ENCODE measurements around the gene PIEZO2. TPM values are rescaled to one million over a fixed set of nuclear protein-coding genes. Genes with fewer than 3 reads are reported as not detected.

PIEZO2 gene
- total and polyA plus RNA-seq, 9 donors, result 2.0 to 8.5 (median 3.2) TPM

DNA sequence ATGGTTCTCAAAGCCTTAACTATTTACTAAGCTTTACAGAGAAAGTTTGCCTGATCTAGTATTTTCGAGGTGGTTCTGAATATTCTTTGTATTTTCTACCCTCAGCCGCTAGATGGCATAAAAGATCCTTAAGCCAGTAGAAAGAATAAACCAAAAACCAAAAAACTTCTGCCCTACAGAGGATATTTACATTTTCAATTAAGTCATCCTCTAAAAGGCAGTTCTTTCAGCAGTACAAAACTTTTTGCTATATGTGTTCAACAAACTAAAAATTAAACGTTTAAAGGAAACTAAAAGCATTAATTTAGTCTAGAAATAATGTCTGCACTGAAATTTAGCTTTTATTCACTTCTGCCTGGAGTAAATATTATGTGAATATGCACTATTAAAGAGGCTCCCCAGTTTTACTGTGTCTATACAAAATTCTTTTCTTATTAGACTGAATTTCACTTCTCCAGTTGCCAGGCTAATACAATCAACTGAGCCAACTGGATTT, 297.5 kb downstream of the PIEZO2 start:
- intact Hi-C loops (cut with DNase I), result loop anchor here in 2 of 4 donors (5.0 to 10.0 kb wide), 3 partner anchors 190 to 703 kb away; no protein-coding TSS in a partner anchor
- Histone ChIP-seq H3K9me3 (no peaks in the 10 kb centered on the region), H3K36me3 (no peaks in the 10 kb centered on the region), H3K27me3 (no peaks in the 10 kb centered on the region), H3K4me3 (no peak overlapping the region), H3K4me1 (ENCODE audit: insufficient read depth) (no peaks in the 10 kb centered on the region), H3K27ac (no peak overlapping the region)
- 0 to 2% (median 1%) methylated on average over 3 of the region's 3 CpGs for WGBS, 3 donors
- TF ChIP-seq CTCF (IDR thresholded peaks at IDR 0.05), result peak; percentile 55 to 76 (median 65)
- no peak for TF ChIP-seq POLR2A (IDR thresholded peaks at IDR 0.05)
- DNase-seq, result no peak

DNA sequence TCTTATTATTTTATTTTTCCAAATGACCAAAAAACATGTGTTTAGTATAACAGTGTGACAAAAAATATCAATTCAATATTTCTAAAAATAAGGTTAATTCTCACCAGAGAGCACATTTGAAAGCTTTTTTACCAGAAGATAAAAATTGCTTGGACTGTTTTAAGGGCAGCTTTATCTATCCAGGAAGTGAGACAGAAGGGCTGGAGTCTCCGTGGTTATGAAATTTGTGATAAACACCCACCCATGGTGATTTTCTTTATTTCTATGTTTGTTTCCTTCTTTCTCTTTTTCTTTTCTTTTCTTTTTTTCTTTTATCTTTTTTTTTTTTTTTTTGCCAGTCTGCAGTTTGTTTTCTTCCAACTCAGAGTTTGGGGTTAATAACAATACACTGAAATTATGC, 298.5 kb downstream of the PIEZO2 start:
- WGBS, 3 donors, result 2 to 4% (median 2%) methylated on average over 1 of the region's 1 CpG
- no peak for DNase-seq

GRCh38 chr18:10850216-10850615, 299.2 kb downstream of the PIEZO2 start:
- Histone ChIP-seq H3K4me1 (ENCODE audit: insufficient read depth) (no peaks in the 10 kb centered on the region), H3K4me3 (no peak overlapping the region), H3K27ac (no peak overlapping the region), H3K9me3 (no peaks in the 10 kb centered on the region), H3K36me3 (no peaks in the 10 kb centered on the region), H3K27me3 (no peaks in the 10 kb centered on the region)
- no peak for TF ChIP-seq CTCF (IDR thresholded peaks at IDR 0.05)
- no peak for TF ChIP-seq POLR2A (IDR thresholded peaks at IDR 0.05)
- TF ChIP-seq EP300 (IDR thresholded peaks at IDR 0.05), result no peak
- WGBS, 3 donors, result 82 to 87% (median 85%) methylated on average over 7 of the region's 7 CpGs
- no peak for DNase-seq
- intact Hi-C loops (cut with DNase I), result loop anchor here in 2 of 4 donors (5.0 to 10.0 kb wide), 3 partner anchors 192 to 705 kb away; no protein-coding TSS in a partner anchor

More for the DNA sequence above, 298.5 kb downstream of the PIEZO2 start:
- no peaks in the 10 kb centered on the region for H3K27me3 ChIP-seq
- no peaks in the 10 kb centered on the region for H3K9me3 ChIP-seq
- no peak overlapping the region for H3K27ac ChIP-seq
- H3K36me3 ChIP-seq, result no peaks in the 10 kb centered on the region
- no peaks in the 10 kb centered on the region for H3K4me1 ChIP-seq (ENCODE audit: insufficient read depth)
- intact Hi-C loops (cut with DNase I), result loop anchor here in 2 of 4 donors (5.0 to 10.0 kb wide), 3 partner anchors 191 to 704 kb away; no protein-coding TSS in a partner anchor
- no peak overlapping the region for H3K4me3 ChIP-seq
- TF ChIP-seq POLR2A (IDR thresholded peaks at IDR 0.05) (no peak), EP300 (IDR thresholded peaks at IDR 0.05) (no peak), CTCF (IDR thresholded peaks at IDR 0.05) (no peak)

DNA sequence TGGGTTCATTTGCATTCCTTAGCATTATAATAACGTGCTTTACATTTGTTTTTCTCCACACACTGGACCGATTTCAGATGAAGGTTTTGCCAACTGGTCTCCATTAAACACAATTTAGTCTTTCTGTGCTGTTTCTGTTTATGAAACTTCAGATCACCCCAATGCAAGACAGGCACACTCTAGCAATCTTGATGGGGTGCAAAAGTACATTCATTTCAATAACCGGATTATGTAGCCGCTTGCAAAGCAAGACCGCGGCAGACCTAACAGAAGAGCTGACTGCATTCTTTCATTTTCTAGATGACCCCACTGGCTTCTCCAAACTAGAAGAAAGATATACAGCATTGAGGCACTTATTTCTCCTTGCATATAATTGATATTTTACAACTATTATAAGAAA, 301.5 kb downstream of the PIEZO2 start:
- 69 to 80% (median 75%) methylated on average over 6 of the region's 6 CpGs for WGBS, 3 donors
- Histone ChIP-seq H3K27me3 (no peaks in the 10 kb centered on the region), H3K27ac (no peak overlapping the region), H3K4me3 (no peak overlapping the region), H3K9me3 (no peaks in the 10 kb centered on the region), H3K36me3 (no peaks in the 10 kb centered on the region), H3K4me1 (ENCODE audit: insufficient read depth) (no peaks in the 10 kb centered on the region)
- intact Hi-C loops (cut with DNase I), result loop anchor here in 3 of 4 donors (5.0 to 10.0 kb wide), 3 partner anchors 194 to 317 kb away; no protein-coding TSS in a partner anchor
- no peak for TF ChIP-seq EP300 (IDR thresholded peaks at IDR 0.05)
- no peak for TF ChIP-seq CTCF (IDR thresholded peaks at IDR 0.05)
- no peak for TF ChIP-seq POLR2A (IDR thresholded peaks at IDR 0.05)
- no peak for DNase-seq

Measured in ovary (tissue), 9 donors.